Neuronal stem cell (in vitro differentiated cells): ENCODE measurements around the gene DRICH1.
A peak's percentile ranks its signal among the peaks of the same experiment; 100 is the strongest.

Experiments used
- DNase-seq: peaks from one replicate; pipeline ENCODE4 v3.0.0-alpha.2; 2013; ENCODE audit warnings: low spot score
- H2AFZ ChIP-seq: one replicate; pipeline ENCODE4 v1.6.1; 2013; ENCODE audit warnings: mild to moderate bottlenecking, low read length, inconsistent platforms
- H2AK5ac ChIP-seq: 2 replicates; pipeline ENCODE4 v1.6.1; 2013; ENCODE audit warnings: low read depth, mild to moderate bottlenecking, inconsistent platforms, low read length, moderate library complexity, mixed read lengths
- H2BK120ac ChIP-seq: 2 replicates; pipeline ENCODE4 v1.6.1; 2013; ENCODE audit warnings: low read depth, mild to moderate bottlenecking, inconsistent platforms, low read length, moderate library complexity, mixed read lengths
- H2BK12ac ChIP-seq: one replicate; pipeline ENCODE4 v1.6.1; 2013; ENCODE audit warnings: low read length, inconsistent platforms
- H2BK15ac ChIP-seq: 2 replicates; pipeline ENCODE4 v1.6.1; 2013; ENCODE audit warnings: mild to moderate bottlenecking, low read length, inconsistent platforms, mixed read lengths
- H2BK5ac ChIP-seq: one replicate; pipeline ENCODE4 v1.6.1; 2013; ENCODE audit warnings: inconsistent platforms, mild to moderate bottlenecking, low read length, moderate library complexity
- H3K14ac ChIP-seq: one replicate; pipeline ENCODE4 v1.6.1; 2013; ENCODE audit warnings: low read length, inconsistent platforms
- H3K18ac ChIP-seq: 2 replicates; pipeline ENCODE4 v1.6.1; 2013; ENCODE audit warnings: low read length, inconsistent platforms
- H3K23ac ChIP-seq: 2 replicates; pipeline ENCODE4 v1.6.1; 2013; ENCODE audit warnings: low read depth, mild to moderate bottlenecking, mixed read lengths, low read length, inconsistent platforms; ENCODE audit not compliant: poor library complexity
- H3K27ac ChIP-seq: replicated peaks from 3 replicates; pipeline ENCODE4 v1.5.1; 2013; ENCODE audit warnings: low read length, inconsistent platforms
- H3K27me3 ChIP-seq, 3 experiments: 2 replicates each; pipeline ENCODE4 v1.6.1; 2013; ENCODE audit warnings: low read length in 3 of 3, mild to moderate bottlenecking in 2 of 3, inconsistent platforms in 1 of 3, low read depth in 1 of 3, mixed read lengths in 1 of 3, moderate library complexity in 1 of 3; ENCODE audit not compliant: control insufficient read depth in 3 of 3, insufficient read depth in 3 of 3
- H3K36me3 ChIP-seq, 2 donors: replicated peaks in 1 of 2; 2 replicates each; pipeline ENCODE4 v1.6.1; 2013; ENCODE audit warnings: low read length in 2 of 2; ENCODE audit not compliant: control insufficient read depth in 2 of 2, insufficient read depth in 2 of 2
- H3K4ac ChIP-seq: 2 replicates; pipeline ENCODE4 v1.6.1; 2013; ENCODE audit warnings: inconsistent platforms, mild to moderate bottlenecking, low read length, moderate library complexity
- H3K4me1 ChIP-seq, 2 donors: 1 replicate in 1 of 2; 2 replicates in 1 of 2; pipeline ENCODE4 v1.6.1; 2013; ENCODE audit warnings: low read length in 2 of 2, low read depth in 1 of 2; ENCODE audit not compliant: control insufficient read depth in 2 of 2, insufficient read depth in 1 of 2
- H3K4me2 ChIP-seq: one replicate; pipeline ENCODE4 v1.6.1; 2013; ENCODE audit warnings: mild to moderate bottlenecking, low read length, inconsistent platforms; ENCODE audit not compliant: insufficient read depth, poor library complexity, severe bottlenecking
- H3K4me3 ChIP-seq, 2 donors: 2 replicates each; pipeline ENCODE4 v1.5.1; 2013; ENCODE audit warnings: low read length in 2 of 2, mild to moderate bottlenecking in 2 of 2, inconsistent platforms in 1 of 2, moderate library complexity in 1 of 2
- H3K79me1 ChIP-seq: one replicate; pipeline ENCODE4 v1.6.1; 2013; ENCODE audit warnings: low read depth, mild to moderate bottlenecking, inconsistent platforms, low read length, moderate library complexity
- H3K9ac ChIP-seq: one replicate; pipeline ENCODE4 v1.6.1; 2013; ENCODE audit warnings: mild to moderate bottlenecking, low read depth, low read length, inconsistent platforms; ENCODE audit not compliant: poor library complexity
- H3K9me3 ChIP-seq, 2 donors: replicated peaks in 1 of 2; 2 replicates each; pipeline versions ENCODE3 to v1.6.1; 2013; ENCODE audit warnings: low read length in 2 of 2, mild to moderate bottlenecking in 2 of 2, inconsistent platforms in 1 of 2, low read depth in 1 of 2, mixed read lengths in 1 of 2, moderate library complexity in 1 of 2; ENCODE audit not compliant: control insufficient read depth in 2 of 2, insufficient read depth in 1 of 2
- H4K8ac ChIP-seq: one replicate; pipeline ENCODE4 v1.6.1; 2013; ENCODE audit warnings: low read depth, mild to moderate bottlenecking, inconsistent platforms, low read length, moderate library complexity
- H4K91ac ChIP-seq: one replicate; pipeline ENCODE4 v1.6.1; 2013; ENCODE audit warnings: low read length, low read depth, mild to moderate bottlenecking, inconsistent platforms; ENCODE audit not compliant: poor library complexity
- WGBS, 2 donors: extraction: QIAGEN DNeasy Blood & Tissue Kit; methylation state at CpG; one replicate each; pipeline ENCODE4 v1.1.7; 2013; ENCODE audit warnings: missing lambda C conversion rate in 2 of 2, mixed read lengths in 1 of 2; ENCODE audit not compliant: insufficient read length in 2 of 2, insufficient replicate concordance in 1 of 2; ENCODE audit errors: extremely low coverage in 2 of 2; 5-methylcytosine and 5-hydroxymethylcytosine counted together

DRICH1 gene

DNA sequence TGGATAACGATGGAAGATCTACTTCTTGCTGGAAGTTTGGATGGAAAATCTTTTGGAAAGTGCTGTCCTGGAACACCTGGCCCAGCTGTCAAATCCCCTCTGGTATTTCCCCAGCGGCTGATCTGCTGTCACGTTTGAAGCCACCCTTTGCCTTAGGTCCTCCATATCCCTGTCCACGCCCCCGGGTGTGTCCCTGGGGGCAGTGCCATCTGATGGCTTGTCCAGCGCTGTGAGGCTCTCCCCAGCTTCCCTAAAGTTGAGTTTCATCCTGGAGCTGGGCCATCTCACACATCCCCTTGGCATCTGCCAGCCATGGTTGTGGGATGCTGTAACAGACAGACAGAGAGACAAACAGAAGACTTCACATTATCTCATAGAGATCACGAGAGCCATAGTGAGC is 49.0 kb downstream of the DRICH1 start:
- no peak for DNase-seq
- no peak overlapping the region for H3K4ac ChIP-seq
- no peaks in the 10 kb centered on the region for H3K4me1 ChIP-seq
- no peak overlapping the region for H3K14ac ChIP-seq
- no peak overlapping the region for H3K23ac ChIP-seq
- H2AFZ ChIP-seq, result no peak overlapping the region
- H3K4me3 ChIP-seq, result no peak overlapping the region
- no peaks in the 10 kb centered on the region for H3K9me3 ChIP-seq
- no peak overlapping the region for H2BK12ac ChIP-seq
- no peaks in the 10 kb centered on the region for H3K36me3 ChIP-seq
- H2BK15ac ChIP-seq, result no peak overlapping the region
- no peak overlapping the region for H3K4me2 ChIP-seq
- no peak overlapping the region for H2BK5ac ChIP-seq
- no peak overlapping the region for H3K18ac ChIP-seq
- WGBS, 2 donors, result no CpG with 5 or more reads among the region's 7 CpGs
- peaks cover 4% of the 10 kb centered on the region for H3K79me1 ChIP-seq
- H2BK120ac ChIP-seq, result no peak overlapping the region
- H4K8ac ChIP-seq, result no peak overlapping the region
- no peak overlapping the region for H4K91ac ChIP-seq
- H2AK5ac ChIP-seq, result no peak overlapping the region
- peaks cover 0 to 8% (median 0%) of the 10 kb centered on the region in 3 experiments for H3K27me3 ChIP-seq
- H3K9ac ChIP-seq, result no peak overlapping the region
- no peak overlapping the region for H3K27ac ChIP-seq

DNA sequence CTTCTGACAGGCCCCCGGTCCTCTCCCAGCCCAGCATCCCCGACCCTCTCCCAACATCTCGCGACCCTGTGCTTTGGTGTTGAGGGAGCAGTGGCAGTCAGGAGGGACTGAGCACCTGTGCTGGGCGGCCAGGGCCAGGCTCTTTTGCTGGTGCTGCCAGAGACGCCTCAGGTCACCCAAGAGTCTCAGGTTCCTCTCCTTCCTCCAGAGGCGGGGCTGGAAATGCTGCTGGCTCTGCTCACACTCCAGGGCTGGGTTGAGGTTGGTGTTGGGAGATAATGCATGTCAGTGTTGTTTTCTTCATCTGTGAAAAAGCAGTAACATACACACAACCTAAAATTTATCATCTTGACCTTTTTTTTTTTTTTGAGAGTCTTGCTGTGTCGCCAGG is 50.9 kb downstream of the DRICH1 start:
- H2BK15ac ChIP-seq, result no peak overlapping the region

DNA sequence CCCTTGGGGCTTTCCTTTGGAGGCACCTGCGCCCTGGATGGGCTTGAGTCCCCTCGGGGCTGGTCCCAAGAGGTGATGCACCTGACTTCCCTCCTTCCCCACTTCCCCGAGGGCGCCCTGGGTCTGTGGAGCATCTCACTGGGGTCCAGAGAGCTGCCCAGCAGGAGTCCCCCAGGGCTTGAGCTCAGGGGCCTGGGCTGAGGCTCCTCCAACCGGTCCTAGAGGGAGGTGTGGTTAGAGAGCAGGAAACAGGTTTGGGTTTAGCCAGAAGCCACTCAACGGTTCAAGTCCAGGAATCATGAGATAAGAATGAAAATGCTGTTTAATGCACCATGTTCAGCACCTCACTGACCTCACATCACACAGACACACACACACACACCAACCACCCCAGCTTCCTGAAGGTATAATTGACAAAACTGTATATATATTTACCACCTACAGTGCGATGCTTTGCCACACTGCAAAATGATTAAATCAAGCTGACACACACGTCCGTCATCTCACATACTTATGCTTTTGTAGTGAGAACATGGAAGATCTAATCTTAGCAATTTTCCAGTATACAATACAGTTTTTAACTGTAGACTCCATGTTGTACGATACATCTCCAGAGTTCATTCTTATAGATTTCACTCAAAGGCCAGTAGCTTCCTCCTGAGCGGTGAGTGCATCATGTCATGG is 51.4 kb downstream of the DRICH1 start:
- H2BK120ac ChIP-seq, result no peak overlapping the region
- H2AK5ac ChIP-seq, result peak overlapping the region; percentile 63
- peaks cover 4% of the 10 kb centered on the region for H3K79me1 ChIP-seq
- no CpG with 5 or more reads among the region's 11 CpGs for WGBS, 2 donors
- peak overlapping the region; percentile 43 for H3K23ac ChIP-seq
- peak overlapping the region; percentile 21 for H3K9ac ChIP-seq
- no peak for DNase-seq
- no peak overlapping the region for H2BK15ac ChIP-seq
- no peak overlapping the region for H2AFZ ChIP-seq
- H2BK5ac ChIP-seq, result peak overlapping the region; percentile 87
- H3K4me1 ChIP-seq, result no peaks in the 10 kb centered on the region
- H3K27ac ChIP-seq, result no peak overlapping the region
- H3K4ac ChIP-seq, result no peak overlapping the region
- no peak overlapping the region for H2BK12ac ChIP-seq
- H4K91ac ChIP-seq, result no peak overlapping the region
- no peak overlapping the region for H3K4me3 ChIP-seq
- H3K9me3 ChIP-seq, result no peaks in the 10 kb centered on the region
- H3K18ac ChIP-seq, result peak overlapping the region; percentile 57
- H3K27me3 ChIP-seq, result peaks cover 0 to 6% (median 0%) of the 10 kb centered on the region in 3 experiments
- no peaks in the 10 kb centered on the region for H3K36me3 ChIP-seq
- H3K14ac ChIP-seq, result peak overlapping the region; percentile 21
- H3K4me2 ChIP-seq, result no peak overlapping the region
- no peak overlapping the region for H4K8ac ChIP-seq

More for the DNA sequence above, 50.9 kb downstream of the DRICH1 start:
- Histone ChIP-seq H3K4me2 (no peak overlapping the region), H3K9me3 (no peaks in the 10 kb centered on the region), H2AFZ (no peak overlapping the region), H2AK5ac (no peak overlapping the region), H2BK120ac (no peak overlapping the region), H3K9ac (no peak overlapping the region), H3K4me1 (no peaks in the 10 kb centered on the region), H2BK5ac (no peak overlapping the region), H4K8ac (no peak overlapping the region), H3K4ac (no peak overlapping the region), H4K91ac (no peak overlapping the region), H3K27me3 (peaks cover 0 to 8% (median 0%) of the 10 kb centered on the region in 3 experiments), H3K79me1 (peaks cover 4% of the 10 kb centered on the region), H2BK12ac (no peak overlapping the region), H3K27ac (no peak overlapping the region), H3K14ac (no peak overlapping the region), H3K18ac (no peak overlapping the region), H3K23ac (no peak overlapping the region), H3K4me3 (no peak overlapping the region), H3K36me3 (no peaks in the 10 kb centered on the region)
- WGBS, 2 donors, result no CpG with 5 or more reads among the region's 8 CpGs
- no peak for DNase-seq

DNA sequence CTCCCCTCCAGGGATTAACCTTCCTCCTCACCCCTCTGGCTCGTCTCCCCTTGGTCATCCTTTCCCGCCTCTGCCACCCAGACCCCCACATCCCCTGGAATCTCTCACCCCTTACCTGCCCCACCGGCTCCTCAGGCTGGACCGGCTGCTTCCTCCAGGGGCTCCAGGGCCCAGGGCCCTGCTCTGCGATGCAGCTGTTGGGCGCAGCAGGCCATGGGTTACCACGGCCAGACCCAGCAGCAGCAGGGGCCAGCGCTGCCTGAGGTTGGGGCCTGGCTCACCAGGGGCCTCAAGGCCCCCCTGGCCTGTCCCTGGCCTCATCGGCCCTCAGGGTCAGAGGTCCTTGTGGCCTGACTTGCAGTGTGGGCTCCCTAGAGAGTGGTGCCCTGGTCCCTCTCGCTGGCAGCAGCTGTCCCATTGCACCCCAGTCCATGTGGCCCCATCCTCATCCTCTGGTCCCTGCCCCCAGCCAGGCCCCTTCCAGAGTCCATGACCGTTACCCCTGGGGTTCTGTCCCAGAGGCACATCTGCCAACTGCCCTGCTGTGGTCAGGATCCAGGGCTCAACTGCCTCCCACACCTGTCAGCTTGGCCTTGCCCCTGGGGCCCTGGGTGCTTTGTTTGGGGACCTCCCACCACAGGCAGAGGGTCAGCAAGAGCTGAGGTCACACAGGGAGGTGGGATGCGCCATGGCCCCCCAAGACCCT is 52.1 kb downstream of the DRICH1 start, which contains the start of gene IGLL1:
IGLL1 (minus strand) TSS at position 421 of the 706 bp plus-strand sequence; CDS start at position 321, 100 bp downstream.
- H2BK120ac ChIP-seq, result no peak within 1 kb of the TSS
- no peak for DNase-seq
- peak within 1 kb of the TSS; percentile 43 for H3K23ac ChIP-seq
- H3K4me2 ChIP-seq, result no peak within 1 kb of the TSS
- H2BK15ac ChIP-seq, result no peak within 1 kb of the TSS
- peaks cover 0 to 6% (median 3%) of the 10 kb centered on the region in 3 experiments for H3K27me3 ChIP-seq
- H4K91ac ChIP-seq, result no peak within 1 kb of the TSS
- H3K18ac ChIP-seq, result peak within 1 kb of the TSS; percentile 57
- WGBS, 2 donors, result no CpG with 5 or more reads among the region's 12 CpGs
- H3K27ac ChIP-seq, result no peak within 1 kb of the TSS
- peak within 1 kb of the TSS; percentile 87 for H2BK5ac ChIP-seq
- no peaks in the 10 kb centered on the region for H3K4me1 ChIP-seq
- H3K79me1 ChIP-seq, result peaks cover 3% of the 10 kb centered on the region
- peak within 1 kb of the TSS; percentile 21 for H3K9ac ChIP-seq
- H2AFZ ChIP-seq, result no peak within 1 kb of the TSS
- H3K36me3 ChIP-seq, result no peaks in the 10 kb centered on the region
- peak within 1 kb of the TSS; percentile 21 for H3K14ac ChIP-seq
- H3K4ac ChIP-seq, result peak within 1 kb of the TSS; percentile 11
- H4K8ac ChIP-seq, result no peak within 1 kb of the TSS
- H3K9me3 ChIP-seq, result no peaks in the 10 kb centered on the region
- peak within 1 kb of the TSS; percentile 63 for H2AK5ac ChIP-seq
- H2BK12ac ChIP-seq, result peak within 1 kb of the TSS; percentile 22
- H3K4me3 ChIP-seq, result no peak within 1 kb of the TSS
